IPS-18c (cell line): ENCODE data around the gene CEBPG.

ENCODE experiments used
- H3K4me3 ChIP-seq: 2 replicates; pipeline ENCODE4 v1.7.0; 2013; ENCODE audit warnings: low read depth, mild to moderate bottlenecking, low read length, moderate library complexity; ENCODE audit not compliant: insufficient read depth
- H3K9me3 ChIP-seq: one replicate; pipeline ENCODE4 v1.6.1; 2013; ENCODE audit warnings: mild to moderate bottlenecking, low read length, moderate library complexity; ENCODE audit not compliant: control insufficient read depth, insufficient read depth

CEBPG gene

GRCh38 chr19:33373453-33374235 is at the start of gene CEBPG:
Gene CEBPG (plus strand): TSS chr19:33373709. CDS start chr19:33379240, 5,531 bp downstream.
- H3K4me3 ChIP-seq: peak within 1 kb of the TSS; percentile 74

GRCh38 chr19:33324628-33325027 is 48.9 kb upstream of the CEBPG start:
- Histone ChIP-seq H3K4me3 (no peak overlapping the region), H3K9me3 (peaks cover 5% of the 10 kb centered on the region)

More at GRCh38 chr19:33373453-33374235, at the start of gene CEBPG:
- H3K9me3 ChIP-seq: no peaks in the 10 kb centered on the region

- no peak overlapping the region for H3K4me3 ChIP-seq
- H3K9me3 ChIP-seq: peaks cover 5% of the 10 kb centered on the region
Observed at GRCh38 chr19:33325920-33326319, 47.6 kb upstream of the CEBPG start.

GRCh38 chr19:33329060-33329459 is 44.4 kb upstream of the CEBPG start:
- H3K4me3 ChIP-seq: no peak overlapping the region

GRCh38 chr19:33329736-33330135 is 43.8 kb upstream of the CEBPG start:
- H3K9me3 ChIP-seq: no peaks in the 10 kb centered on the region
- no peak overlapping the region for H3K4me3 ChIP-seq

More at GRCh38 chr19:33329060-33329459, 44.4 kb upstream of the CEBPG start:
- H3K9me3 ChIP-seq: no peaks in the 10 kb centered on the region

GRCh38 chr19:33332248-33332647 is 41.3 kb upstream of the CEBPG start:
- no peak overlapping the region for H3K4me3 ChIP-seq
- no peaks in the 10 kb centered on the region for H3K9me3 ChIP-seq

GRCh38 chr19:33333151-33333550 is 40.4 kb upstream of the CEBPG start:
- H3K4me3 ChIP-seq: no peak overlapping the region
- H3K9me3 ChIP-seq: no peaks in the 10 kb centered on the region

- H3K4me3 ChIP-seq: no peak overlapping the region
- H3K9me3 ChIP-seq: no peaks in the 10 kb centered on the region
Observed at GRCh38 chr19:33333642-33334041, 39.9 kb upstream of the CEBPG start.

GRCh38 chr19:33334271-33334670 is 39.2 kb upstream of the CEBPG start:
- Histone ChIP-seq H3K4me3 (no peak overlapping the region), H3K9me3 (no peaks in the 10 kb centered on the region)

GRCh38 chr19:33335446-33335845 is 38.1 kb upstream of the CEBPG start:
- no peaks in the 10 kb centered on the region for H3K9me3 ChIP-seq
- no peak overlapping the region for H3K4me3 ChIP-seq

- Histone ChIP-seq H3K9me3 (no peaks in the 10 kb centered on the region), H3K4me3 (no peak overlapping the region)
Observed at GRCh38 chr19:33339016-33339984, 34.2 kb upstream of the CEBPG start.

- Histone ChIP-seq H3K9me3 (no peaks in the 10 kb centered on the region), H3K4me3 (no peak overlapping the region)
Observed at GRCh38 chr19:33340991-33341390, 32.5 kb upstream of the CEBPG start.

- Histone ChIP-seq H3K9me3 (no peaks in the 10 kb centered on the region), H3K4me3 (no peak overlapping the region)
Observed at GRCh38 chr19:33343301-33343700, 30.2 kb upstream of the CEBPG start.

GRCh38 chr19:33343859-33344572 is 29.5 kb upstream of the CEBPG start:
- no peaks in the 10 kb centered on the region for H3K9me3 ChIP-seq
- H3K4me3 ChIP-seq: no peak overlapping the region

GRCh38 chr19:33344573-33344925 is 29.0 kb upstream of the CEBPG start:
- Histone ChIP-seq H3K9me3 (no peaks in the 10 kb centered on the region), H3K4me3 (no peak overlapping the region)

GRCh38 chr19:33345163-33345562 is 28.3 kb upstream of the CEBPG start:
- H3K9me3 ChIP-seq: no peaks in the 10 kb centered on the region
- H3K4me3 ChIP-seq: no peak overlapping the region

GRCh38 chr19:33346665-33347064 is 26.8 kb upstream of the CEBPG start:
- H3K9me3 ChIP-seq: no peaks in the 10 kb centered on the region
- H3K4me3 ChIP-seq: no peak overlapping the region
